HG03469 (cell line): ENCODE results near the gene ADSS1.

ENCODE experiments used
- ATAC-seq: cut with Tn5 transposase; IDR thresholded peaks from one replicate; pipeline ENCODE4 v1.9.1; 2021; ENCODE audit warnings: mild to moderate bottlenecking, moderate library complexity, moderate number of reproducible peaks; ENCODE audit not compliant: unreplicated experiment

The ADSS1 gene

DNA sequence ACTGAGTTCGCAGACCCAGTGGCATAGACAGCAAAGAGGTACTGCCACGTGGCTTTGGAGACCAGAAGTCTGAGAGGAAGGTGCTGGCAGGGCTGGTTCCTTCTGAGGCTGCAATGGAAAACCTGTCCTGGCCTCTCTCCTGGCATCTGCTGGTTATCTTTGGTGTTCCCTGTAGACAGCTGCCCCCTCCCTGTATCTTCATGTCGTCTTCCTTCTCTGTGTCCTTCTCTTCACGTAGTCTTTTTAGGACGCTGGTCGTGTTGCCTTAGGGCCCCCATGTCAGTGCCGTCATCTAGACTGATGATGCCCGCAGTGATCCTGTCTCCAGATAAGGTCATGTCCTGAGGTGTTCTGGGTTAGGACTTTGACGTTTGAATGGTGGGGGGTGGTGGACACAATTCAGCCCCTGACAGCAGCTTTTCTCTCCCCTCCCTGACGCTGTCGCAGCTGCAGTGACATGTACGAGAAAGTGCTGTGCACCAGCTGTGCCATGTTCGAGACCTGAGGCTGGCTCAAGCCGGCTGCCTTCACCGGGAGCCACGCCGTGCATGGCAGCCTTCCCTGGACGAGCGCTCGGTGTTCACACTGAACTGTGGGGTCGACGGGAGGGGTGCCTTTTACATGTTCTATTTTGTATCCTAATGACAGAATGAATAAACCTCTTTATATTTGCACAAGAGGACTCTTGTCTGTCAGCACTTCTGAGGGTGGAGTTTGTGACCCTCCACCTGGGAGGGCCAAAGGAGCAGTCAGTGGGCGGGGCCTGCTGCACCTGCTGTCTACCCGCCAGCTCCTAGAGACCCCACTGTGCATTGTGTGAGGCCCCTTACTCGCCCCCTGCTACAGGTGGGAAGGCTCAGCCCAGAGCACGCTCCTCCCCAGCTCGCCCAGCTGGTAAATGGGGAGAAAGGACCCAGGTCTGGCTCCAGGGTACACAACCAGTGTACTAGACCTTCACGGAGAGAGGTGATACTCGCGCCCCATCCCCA, 35.2 kb downstream of the ADSS1 start:
- no peak for ATAC-seq

DNA sequence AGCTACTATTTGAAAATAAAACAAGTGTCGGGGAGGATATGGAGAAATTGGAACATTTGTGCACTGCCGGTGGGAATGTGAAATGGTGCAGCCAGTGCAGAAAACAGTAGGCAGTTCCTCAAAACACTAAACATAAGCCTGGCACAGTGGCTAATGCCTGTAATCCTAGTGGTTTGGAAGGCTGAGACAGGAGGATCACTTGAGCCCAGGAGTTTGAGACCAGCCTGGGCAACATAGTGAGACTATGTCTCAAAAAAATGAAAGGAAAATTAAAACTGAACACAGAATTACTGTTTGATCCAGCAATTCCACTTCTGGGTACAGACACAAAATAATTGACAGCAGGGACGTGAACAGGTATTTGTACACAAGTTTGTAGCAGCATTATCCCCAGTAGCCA, 41.5 kb downstream of the ADSS1 start:
- ATAC-seq: no peak

DNA sequence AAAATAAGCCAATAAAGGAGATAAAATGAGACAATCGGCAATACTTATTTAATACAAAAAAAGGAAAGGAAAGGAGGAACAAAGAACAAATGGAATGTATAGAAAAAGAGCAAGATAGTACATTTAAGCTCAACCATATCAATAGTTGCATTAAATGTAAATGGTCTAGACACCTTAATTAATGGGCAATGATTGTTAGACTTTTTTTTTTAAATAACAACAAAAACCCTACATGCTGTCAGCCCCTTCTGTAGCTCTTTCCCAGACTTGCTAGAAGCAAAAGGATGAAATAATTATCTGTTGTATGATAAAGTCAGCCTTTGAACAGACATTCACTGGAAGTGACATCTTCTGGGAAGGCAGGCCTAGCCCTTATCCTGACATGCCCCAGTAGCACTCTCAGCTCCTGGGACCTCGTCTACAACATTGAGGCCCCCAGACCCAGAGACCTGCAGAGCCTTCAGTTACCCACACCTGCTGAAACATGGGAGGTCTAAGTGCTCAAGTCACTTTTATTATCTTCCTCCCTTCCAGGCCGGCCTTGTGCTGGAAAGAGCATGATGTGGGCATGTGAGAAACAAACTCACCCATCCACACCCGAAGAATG, 42.3 kb downstream of the ADSS1 start:
- no peak for ATAC-seq

DNA sequence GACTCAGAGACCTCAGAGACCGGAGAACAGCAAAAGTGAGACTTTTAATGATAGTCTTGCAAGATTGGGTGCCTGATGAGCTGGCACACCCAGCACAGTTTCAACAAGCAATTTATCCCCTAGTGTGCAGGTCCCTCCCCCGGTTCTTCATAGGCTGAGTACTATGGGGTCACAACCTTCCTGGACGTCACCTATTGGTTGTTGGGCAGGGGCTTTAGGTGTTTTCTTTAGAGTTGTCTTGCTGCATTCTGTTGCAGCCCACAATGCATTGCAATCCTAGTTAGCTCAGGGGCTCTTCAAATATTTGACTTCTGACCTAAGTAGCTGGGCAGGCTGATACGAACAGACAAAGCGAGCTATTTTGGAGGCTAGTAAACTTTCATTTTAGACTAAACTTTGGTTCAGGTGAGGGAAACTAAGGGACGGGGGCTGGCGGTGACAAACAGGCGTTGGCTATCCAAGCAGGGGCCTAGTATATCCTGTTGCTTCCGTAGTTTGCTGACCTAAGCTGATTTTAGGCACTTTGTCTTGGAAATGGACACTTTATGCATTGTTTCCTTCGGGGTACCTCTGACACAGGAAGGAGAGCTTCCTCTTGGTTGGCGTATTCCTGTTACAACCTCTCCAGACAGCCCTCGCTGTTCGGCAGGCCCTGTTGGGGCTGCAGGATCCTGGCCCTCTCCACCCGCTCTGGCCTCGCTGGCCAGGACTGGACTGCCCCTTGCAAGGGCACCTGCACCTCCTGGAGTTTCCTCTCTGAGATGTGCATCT, 43.0 kb downstream of the ADSS1 start:
- ATAC-seq: no peak

DNA sequence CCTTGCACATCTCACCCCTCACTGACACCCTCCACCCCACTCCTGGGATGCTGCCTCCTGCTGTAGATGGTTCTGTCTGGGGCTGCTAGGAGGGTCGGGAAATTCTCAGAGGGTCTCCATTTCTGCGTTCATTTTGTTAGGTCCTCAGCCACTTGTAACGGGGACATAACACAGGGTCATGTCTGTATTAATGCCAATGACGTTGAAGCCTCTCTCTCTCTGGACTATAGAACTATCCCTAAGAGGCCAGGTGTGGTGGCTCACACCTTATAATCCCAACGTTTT, 43.5 kb downstream of the ADSS1 start:
- ATAC-seq: no peak

DNA sequence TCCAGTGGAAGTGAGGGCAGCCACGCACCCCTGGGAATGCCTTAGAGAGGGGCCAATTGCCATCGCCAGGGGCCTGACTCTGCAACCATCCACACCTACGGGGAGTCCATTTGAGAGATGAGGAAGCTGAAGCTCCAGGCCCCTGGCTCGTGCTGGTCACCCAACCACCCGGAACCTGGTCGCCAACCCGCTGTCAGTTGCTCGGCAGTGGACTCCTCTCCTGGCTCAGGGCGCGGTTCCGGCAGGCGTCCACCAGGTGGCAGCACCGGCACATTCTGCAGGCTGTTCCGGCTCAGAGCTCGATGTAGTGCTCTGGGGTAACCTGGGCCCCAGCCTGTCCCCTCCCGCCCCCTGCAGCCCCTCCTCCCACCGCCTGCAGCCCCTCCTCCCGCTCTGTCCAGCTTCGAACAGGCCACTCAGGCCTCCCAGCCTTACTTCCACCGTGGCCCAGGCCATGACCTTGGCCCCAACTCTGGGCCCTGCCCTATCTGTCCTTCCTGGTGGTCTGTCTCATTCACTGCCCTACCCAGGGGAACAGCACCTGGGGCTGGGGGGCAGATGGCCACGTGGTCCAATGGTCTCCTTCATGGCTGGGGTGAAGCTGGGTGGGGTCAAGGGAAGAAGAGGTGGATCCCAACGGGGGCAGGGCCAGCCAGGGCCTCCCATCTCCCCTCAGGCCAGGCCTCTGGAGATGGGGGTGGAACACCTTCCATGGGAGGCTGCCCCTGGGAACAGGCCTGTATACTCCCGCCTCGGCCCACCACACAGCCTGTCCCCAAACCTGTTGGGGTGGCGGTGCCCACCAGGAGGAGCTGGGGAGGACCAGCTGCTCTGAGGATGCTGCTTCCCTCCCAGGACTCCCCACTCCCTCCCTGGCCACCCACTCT, 44.7 kb downstream of the ADSS1 start:
- ATAC-seq: no peak

DNA sequence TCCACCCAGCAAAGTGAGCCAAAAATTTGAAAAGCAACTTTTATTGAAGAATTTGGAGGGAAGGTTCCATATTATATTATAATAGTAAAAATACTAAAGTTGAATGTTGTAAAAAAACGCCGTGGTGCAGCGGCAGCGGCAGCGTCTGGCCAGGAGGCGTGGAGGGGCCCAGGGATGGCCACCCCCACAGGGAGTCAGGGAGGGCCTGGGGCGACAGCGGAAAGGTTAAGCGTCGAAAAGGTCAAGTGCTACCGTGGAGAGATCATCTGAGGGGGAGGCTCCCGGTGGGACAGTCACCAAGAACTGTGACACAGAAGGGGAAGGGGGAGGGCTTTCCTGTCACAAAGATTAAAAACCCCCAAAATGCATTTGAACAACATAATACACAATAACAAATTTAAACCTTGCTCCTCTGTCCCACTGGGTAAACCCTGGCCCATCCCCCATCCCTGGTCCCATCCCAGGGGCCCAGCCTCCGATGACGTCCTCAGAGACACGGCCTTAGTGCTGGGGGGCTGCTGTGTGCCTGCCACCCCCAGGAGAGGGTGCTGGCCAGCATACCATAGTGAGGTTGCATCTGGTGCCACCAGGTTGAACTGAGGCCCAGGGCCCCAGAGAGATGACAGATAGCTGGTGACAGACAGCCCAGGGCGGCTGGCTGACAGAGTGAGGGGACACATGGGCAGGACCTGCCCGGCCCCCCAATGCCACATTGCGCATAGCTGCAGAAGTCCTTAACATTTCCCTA, 45.5 kb downstream of the ADSS1 start:
- ATAC-seq: no peak

DNA sequence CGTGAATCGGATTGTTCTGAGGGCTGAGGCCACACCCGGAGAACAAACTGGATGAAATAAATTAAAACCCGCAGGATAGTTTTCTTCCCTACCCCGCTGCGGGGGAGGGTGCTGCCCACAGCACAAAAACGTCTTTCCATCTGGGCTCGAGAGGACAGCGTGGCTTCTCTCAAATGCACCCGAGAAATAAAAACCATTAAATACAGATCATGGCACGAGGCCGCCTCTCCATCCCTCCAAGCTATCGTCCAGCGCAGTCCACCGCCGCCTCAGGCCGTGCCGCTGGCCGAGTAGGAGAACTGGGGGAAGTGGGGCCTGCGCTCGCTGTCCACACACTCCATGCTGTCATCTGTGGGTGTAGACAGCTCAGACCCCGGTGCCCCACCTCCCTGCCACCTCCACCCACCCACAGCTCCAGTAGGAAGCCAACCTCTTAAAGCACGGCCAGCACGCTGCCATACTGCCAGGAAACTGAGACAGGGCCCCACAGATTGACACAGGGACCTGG, 46.1 kb downstream of the ADSS1 start:
- ATAC-seq: no peak

DNA sequence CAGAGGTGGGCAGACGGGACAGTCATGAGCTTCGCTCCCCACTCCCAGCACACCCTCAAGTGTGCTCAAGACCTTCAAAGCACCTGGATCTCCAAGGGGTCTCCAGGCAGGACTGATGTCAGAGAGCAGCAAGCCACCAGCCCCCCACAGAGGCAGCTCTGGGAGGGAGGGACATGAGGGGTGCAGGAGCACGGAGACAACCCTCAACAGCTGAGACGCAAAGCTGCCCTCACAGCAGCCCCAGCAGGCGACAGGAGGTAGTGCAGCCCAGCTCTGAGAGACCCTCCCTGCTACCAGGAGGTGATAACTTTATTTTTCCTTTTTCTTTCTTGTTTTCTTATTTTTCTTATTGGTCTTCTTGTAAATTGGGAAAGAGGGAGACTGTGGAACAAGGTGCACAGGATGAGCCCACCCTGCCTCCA, 46.8 kb downstream of the ADSS1 start:
- ATAC-seq: no peak

DNA sequence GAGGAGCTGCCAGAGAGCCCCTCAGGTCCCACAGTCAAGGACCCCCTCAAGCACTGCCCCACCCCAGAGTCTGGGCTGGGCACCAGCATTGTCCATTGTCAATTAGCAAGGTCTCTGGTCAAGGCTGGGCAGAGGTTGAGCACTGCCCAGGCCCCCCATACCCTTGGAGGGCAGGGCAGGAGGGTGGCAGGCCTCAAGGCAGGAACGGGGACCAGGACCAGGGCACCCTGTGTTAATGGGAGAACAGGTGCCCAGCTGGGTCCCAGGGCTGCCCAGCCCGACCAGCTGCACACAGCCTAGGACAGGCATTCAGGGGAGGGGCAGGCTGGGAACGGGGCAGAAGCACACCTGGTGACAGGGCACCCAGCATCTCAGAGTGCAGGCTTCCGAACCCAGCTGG, 47.3 kb downstream of the ADSS1 start:
- no peak for ATAC-seq

DNA sequence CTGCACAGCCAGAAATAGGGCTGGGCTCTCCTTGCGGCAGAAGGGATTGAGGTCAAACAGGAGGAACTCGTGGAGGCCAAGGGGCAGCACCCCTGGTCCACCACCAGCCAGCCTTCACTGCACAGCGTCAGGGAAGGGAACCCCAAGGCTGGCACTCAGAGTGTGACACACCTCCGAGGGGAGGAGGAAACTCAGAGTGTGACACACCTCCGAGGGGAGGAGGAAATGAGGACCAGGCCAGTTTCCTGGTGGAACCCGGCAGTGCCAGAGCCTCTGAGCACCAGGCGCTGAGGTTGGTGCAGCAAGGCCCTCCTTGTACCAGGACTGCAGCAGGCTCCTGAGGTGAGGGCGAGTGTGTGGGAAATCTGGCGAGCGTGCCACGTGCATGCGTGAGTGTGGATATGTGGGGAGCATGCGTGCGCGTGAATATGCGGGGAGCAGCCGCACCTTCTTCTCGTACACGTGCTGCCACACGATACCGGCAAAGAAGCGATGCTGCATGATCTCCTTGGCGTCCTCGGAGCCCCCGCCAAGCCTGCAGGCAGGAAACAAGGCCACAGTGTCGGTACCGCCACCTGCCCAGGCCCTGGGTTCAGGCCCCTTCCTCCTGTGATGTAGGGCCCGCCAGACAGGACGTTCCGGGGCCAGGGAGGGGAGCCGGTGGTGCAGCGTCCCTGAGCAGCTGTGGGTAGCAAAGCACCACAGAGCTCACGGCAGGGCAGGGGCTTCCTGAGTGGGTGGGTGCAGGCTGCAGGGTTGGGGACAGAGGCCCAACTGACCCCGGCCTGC, 48.1 kb downstream of the ADSS1 start:
- ATAC-seq: no peak

DNA sequence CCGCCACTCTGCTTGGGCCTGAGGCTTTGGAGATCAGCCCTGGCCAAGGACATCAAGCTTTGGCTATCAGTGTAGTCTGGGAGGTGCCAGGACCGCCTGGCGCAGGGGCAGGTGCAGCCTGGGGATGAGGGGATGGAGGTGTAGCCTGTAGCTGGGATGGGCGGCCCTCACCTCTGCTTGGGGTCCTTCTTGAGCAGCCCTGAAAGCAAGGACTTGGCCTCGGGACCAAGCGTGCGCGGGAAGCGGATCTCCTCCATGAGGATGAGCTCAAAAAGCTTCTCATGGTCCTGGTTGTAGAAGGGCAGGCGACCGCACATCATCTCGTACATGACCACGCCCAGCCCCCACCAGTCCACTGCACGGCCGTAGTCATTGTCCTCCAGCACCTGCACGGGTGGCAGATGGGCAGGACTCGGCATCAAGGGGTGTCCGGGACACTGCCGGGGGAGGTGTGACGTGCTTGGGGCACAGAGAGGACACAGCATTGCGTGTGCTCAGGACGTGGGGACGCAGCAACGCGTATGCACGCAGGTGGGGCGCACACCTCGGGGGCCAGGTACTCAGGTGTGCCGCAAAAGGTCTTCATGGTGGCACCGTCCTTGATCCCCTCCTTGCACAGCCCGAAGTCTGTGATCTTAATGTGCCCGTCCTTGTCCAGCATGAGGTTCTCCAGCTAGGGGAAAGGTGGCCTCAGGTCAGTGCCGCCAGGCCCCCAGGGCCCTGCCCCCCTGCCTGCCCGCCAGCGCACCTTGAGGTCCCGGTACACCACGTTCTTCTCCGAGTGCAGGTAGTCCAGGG, 48.9 kb downstream of the ADSS1 start:
- no peak for ATAC-seq

DNA sequence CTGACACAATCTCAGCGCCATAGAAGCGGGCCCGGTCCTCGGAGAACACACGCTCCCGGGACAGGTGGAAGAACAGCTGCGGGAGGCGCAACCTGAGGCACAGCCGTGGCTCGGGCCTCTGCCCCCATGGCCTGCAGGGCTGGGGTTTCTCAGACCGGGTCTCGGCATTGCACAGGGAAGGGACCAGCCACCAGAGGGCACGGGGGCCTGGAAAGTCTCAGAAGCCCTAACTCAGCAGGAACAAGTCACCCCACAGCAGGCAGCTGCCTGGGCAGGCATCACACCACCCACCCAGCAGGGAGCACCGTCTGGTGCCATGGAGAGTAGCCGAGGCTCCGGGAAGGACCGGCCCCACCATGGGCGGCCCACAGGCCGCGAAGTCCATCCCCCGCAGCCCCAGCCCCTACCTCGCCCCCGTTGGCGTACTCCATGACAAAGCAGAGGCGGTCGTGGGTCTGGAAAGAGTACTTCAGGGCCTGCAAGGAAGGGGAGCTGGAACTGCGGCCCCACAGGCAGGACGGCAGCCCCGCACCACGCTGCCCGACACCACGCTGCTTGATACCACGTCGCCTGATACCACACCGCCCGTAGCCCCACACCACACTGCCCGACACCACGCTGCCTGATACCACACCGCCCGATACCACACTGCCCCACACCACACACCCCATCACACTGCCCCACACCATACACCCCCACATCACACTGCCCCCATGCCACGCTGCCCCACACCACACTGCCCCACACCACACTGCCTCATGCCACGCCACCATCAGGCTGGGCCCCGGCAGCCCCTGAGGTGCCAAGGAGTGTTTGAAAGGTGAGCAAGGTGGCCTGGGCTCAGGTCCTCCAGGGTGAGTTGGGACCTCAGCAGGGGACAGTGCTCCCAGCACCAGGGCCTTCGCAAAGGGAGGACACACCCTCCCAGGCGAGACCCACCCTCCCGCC, 49.8 kb downstream of the ADSS1 start:
- ATAC-seq: no peak

DNA sequence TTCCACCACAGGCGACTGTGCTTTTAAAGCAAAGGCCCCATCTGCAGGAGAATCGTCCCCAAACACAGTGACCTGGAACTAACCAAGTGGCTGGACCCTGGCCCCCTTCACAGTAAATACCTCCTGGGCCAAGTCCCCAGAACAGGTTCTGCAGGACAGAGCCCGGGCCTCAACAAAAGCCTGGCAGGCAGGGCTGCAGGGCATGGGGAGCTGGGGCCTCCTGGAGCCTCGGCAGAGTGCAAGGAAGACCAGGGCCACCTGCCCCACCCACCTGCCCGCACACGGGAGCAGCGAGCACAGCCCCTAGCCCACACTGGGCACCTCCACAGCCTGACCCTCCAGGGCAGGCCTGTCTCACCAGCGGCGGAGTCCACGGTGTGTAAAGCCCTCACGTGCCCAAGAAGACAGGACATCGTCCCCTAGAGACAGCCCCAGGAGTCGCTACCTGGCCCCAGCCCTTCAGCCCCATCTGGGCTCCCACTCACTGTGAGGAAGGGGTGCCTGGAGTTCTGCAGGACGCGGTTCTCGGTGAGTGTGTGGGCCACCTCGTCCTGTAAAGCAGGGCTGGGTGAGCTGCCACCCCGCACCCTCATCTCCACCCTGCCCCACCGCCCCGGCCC, 50.5 kb downstream of the ADSS1 start:
- ATAC-seq: no peak

DNA sequence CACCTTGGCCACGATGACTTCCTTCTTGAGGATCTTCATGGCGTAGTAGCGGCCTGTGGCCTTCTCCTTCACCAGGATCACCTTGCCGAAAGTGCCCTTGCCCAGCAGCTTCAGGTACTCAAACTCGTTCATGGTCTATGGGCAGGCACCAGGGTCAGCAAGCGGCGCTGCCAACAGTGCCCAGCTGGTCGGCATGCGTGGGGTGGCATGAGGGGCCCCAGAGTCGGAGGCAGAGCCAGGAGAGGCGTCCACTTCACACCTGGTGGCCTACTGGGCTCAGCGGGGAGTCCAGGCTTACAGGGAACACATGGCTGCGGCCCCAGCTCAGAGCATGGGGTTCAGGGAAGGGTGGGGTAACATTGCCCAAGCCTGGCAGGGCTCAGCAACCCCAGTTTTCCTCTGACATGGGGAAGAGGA, 51.1 kb downstream of the ADSS1 start:
- ATAC-seq: no peak

DNA sequence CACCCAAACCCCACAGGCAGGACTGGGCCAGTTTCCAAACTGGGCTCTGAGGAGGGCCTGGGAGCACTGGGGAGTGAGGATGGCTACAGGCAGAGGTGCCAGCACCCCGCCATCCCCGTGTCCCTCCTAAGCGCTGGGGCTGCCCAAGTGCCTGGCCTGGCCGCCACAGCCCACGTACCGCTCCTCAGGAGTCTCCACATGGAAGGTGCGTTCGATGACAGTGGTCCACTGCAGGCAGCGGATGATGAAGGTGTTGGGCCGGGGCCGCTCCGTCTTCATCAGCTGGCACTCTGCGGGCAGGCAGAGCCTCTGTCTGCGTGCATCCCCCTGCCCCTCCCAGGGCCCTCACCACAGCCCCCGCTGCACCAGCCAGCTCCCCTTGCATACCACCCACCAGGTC, 52.5 kb downstream of the ADSS1 start:
- ATAC-seq: no peak
